PC-9 (cell line): ENCODE measurements around the gene SRSF4.

ENCODE experiments used
- EZH2 ChIP-seq: fragments of 200-600 bp; sonication (generic); IDR thresholded peaks from 2 replicates; pipeline ENCODE4 v1.8.0; 2017; ENCODE audit warnings: antibody characterized with exemption, low read depth
- TF ChIP-seq, protein P1 (sequence below): fragments of 200-600 bp; sonication (generic); conservative IDR thresholded peaks from 2 replicates; pipeline ENCODE4 v1.6.1; 2017; ENCODE audit warnings: mixed run types, antibody characterized with exemption, mild to moderate bottlenecking, moderate library complexity

GRCh38 chr1:29120947-29121485 lies 60.7 kb downstream of the SRSF4 start:
- no peak for TF ChIP-seq EZH2
- TF ChIP-seq, protein P1, sequence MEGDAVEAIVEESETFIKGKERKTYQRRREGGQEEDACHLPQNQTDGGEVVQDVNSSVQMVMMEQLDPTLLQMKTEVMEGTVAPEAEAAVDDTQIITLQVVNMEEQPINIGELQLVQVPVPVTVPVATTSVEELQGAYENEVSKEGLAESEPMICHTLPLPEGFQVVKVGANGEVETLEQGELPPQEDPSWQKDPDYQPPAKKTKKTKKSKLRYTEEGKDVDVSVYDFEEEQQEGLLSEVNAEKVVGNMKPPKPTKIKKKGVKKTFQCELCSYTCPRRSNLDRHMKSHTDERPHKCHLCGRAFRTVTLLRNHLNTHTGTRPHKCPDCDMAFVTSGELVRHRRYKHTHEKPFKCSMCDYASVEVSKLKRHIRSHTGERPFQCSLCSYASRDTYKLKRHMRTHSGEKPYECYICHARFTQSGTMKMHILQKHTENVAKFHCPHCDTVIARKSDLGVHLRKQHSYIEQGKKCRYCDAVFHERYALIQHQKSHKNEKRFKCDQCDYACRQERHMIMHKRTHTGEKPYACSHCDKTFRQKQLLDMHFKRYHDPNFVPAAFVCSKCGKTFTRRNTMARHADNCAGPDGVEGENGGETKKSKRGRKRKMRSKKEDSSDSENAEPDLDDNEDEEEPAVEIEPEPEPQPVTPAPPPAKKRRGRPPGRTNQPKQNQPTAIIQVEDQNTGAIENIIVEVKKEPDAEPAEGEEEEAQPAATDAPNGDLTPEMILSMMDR, result no peak
